ENCODE measurements around the gene EP400.

The EP400 gene

GRCh38 chr12:131913666-131914065 lies 36.1 kb upstream of the EP400 start:
- DNase-seq: no peak

- no peak for DNase-seq
Observed at GRCh38 chr12:131914179-131914702, 35.5 kb upstream of the EP400 start.

DNA sequence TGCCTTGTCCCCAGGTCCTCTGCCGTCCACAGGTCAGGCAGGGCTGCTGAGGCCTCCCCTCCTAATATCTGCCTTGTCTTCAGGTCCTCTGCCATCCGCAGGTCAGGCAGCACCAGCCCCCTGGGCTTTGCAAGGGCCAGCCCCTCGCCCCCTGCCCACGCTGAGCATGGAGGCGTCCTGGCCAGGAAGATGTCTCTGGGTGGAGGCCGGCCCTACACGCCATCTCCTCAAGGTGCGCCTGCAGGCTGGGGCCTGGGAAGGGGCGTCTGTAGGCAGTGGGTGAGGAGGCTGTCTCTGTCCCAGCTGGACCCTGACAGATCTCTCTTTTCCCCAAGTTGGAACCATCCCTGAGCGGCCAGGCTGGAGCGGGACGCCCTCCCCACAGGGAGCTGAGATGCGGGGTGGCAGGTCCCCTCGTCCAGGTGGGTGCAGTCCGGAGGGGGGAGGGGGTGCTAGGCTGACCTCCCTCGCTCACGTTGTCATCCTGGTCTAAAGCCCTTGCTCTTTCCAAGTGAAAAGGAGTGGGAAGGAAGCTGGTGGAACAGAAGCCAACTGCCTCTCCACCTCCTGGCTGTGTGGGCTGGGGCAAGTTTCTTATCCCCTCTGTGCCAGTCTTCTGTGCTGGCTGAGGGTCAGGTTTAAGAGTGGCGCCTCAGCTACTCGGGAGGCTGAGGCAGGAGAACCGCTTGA lies 34.6 kb upstream of the EP400 start:
- no peak for DNase-seq

DNA sequence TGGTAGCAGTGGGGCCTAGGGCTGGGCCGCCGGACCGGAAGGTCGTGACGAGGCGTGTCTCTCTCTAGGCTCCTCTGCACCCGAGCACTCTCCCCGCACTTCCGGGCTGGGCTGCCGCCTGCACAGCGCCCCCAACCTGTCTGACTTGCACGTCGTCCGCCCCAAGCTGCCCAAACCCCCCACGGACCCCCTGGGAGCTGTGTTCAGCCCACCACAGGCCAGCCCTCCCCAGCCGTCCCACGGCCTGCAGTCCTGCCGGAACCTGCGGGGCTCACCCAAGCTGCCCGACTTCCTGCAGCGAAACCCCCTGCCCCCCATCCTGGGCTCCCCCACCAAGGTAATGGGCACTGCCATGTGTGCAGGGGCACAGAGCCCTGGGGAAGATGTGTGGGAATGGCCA lies 33.9 kb upstream of the EP400 start:
- no peak for DNase-seq

DNA sequence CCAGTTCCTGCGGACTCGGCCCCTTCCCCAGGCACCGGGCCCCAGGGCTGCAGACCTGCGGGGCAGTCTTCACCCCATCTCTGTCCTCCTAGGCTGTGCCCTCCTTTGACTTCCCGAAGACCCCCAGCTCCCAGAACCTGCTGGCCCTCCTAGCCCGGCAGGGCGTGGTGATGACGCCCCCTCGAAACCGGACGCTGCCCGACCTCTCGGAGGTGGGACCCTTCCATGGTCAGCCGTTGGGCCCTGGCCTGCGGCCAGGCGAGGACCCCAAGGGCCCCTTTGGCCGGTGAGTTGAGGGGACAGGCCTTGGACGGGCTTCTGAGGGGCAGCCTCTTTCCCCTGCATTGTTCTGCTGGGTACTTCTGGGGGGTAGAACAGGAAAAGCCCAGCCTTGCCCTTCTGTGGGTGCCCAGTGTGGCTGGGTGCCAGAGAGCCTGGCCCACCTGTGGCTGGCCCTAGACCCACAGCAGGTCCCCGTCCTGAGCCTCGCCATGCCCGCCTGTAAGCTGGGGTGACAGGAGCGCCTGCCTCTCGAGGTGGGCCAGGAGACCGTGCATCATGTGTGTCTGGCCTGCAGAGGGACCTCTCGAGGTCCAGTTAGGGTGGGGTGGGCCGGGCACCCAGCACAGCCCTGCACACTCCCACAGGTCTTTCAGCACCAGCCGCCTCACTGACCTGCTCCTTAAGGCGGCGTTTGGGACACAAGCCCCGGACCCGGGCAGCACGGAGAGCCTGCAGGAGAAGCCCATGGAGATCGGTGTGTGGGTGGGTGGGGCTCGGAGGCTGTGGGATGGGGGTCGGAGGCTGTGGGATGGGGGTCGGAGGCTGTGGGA lies 33.2 kb upstream of the EP400 start:
- DNase-seq: no peak

- no peak for DNase-seq
Observed at GRCh38 chr12:131917139-131917710, 32.5 kb upstream of the EP400 start.

DNA sequence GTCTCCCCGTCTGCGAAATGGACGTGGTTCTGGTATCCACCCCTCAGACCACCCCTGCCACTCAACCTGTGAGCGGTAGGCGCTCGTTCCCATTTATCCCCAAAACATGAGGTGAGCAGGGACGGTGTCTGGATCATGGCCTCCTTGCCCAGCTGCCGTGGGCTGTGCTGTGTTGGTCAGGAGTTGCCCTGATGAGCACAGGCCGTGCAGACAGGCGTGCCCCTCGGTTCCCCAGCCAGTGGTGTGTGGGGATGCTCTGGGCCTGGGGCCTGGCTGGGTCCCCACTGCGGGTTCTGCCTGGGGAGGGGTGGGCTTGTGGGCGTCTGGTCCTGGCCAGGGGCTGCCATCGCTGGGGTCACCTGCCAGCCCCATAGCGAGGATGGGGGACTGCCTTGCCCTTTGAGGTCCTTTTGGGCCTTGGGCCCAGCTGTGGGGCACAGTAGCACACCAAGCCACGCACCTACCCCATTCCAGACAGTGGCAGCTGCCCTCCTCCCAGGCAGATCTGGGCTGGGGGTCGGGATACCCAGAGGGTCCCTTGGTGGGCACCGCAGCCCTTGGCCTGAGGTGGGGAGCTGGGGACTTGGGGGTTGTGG lies 31.9 kb upstream of the EP400 start:
- DNase-seq: no peak

DNA sequence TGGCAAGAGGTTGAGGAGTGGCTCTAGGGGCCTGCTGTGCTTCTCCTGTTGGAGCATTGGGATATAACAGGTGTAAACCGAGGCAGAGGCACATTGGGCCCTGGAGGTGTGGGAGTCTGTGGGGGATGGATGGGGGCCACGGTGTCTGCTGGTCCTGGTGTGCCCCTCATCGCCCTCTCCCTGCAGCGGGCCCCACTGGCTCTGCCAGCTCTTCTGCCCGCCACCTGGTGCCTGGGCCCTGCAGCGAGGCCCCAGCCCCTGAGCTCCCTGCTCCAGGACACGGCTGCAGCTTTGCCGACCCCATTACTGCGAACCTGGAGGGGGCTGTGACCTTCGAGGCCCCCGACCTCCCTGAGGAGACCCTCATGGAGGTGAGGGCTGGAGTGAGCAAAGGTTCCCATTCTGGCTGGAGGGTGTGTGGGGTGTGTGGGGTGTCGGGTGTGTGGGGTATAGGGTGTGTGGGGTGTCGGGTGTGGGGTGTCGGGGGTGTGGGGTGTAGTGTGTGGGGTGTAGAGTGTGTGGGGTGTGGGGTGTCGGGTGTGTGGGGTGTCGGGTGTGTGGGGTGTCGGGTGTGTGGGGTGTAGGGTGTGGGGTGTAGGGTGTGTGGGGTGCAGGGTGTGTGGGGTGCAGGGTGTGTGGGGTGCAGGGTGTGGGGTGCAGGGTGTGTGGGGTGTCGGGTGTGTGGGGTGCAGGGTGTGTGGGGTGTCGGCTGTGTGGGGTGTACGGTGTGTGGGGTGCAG lies 31.3 kb upstream of the EP400 start:
- DNase-seq: no peak

- no peak for DNase-seq
Observed at GRCh38 chr12:131919051-131919347, 30.7 kb upstream of the EP400 start.

DNA sequence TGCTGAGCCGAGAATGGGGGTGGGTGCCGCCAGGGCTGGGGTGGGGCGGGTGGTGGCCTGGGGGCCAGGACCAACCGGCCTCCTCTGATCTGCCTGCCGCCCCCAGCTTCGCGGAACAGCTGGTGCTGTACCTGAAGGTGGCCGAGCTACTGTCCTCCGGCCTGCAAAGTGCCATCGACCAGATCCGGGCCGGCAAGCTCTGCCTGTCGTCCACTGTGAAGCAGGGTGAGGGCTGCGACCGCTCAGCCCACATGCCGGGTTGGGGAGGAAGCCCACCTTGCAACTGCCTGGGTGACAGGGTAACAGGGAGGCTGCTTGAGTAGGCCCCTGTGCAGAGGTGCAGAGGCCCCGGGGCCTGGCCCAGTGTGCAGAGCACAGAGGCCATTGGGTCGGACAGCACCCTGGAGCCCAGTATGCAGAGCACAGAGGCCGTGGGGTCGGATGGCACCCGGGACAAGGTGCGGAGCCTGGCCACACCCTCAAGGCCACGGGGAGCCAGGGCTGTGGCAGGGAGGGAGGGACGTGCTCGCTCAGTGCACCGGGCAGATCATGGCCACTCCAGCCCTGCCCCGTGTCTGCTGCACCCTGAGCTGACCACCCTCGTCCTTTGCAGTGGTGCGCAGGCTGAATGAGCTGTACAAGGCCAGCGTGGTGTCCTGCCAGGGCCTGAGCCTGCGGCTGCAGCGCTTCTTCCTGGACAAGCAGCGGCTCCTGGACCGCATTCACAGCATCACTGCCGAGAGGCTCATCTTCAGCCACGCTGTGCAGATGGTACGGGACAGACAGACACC lies 30.2 kb upstream of the EP400 start:
- DNase-seq: no peak

- no peak for DNase-seq
Observed at GRCh38 chr12:131920157-131920508, 29.6 kb upstream of the EP400 start.

- no peak for DNase-seq
Observed at GRCh38 chr12:131920902-131921840, 28.6 kb upstream of the EP400 start.

DNA sequence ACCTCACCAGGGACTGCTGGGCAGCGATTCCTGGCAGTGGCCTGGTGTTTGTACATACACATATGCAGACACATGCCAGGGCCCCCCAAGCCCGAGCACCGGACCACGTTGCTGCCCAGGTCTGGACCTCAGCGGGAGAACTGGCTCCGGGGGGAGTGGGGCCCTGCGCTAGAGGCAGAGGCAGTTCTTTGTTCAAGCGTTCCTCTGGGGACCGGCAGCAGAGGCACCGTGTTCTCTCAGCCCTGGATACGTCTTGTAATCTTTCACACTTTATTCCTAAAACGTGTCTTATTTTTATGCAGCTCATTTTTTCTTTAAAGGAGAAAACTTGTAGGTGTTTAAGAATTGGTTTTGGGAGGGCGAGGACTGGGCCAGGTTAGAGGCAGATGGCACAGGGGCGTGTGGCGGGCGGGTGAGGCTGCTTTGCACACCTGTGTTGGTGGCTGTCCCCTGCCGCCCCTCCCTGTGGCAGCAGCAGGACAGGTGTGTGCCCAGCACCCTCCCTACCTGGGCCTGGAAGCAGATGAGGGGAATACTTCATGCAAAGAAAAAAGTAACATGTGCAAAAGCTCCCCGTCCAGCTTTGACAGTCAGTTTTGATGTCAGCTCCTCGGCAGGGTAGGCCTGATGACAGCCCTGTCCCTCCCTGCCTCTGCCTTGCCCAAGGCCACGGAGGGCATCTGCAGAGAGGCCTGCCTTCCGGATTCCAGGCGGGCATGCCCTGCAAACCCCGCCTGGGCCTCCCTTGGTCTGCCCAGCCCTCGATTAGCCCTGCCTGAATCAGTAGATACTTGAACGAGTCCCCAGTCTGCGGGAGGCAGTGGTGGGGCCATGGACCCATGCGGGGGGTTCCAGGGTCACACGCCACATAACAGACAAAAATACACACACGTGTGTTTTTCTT lies 27.6 kb upstream of the EP400 start:
- DNase-seq: no peak

- DNase-seq: no peak
Observed at GRCh38 chr12:131922772-131923171, 27.0 kb upstream of the EP400 start.

DNA sequence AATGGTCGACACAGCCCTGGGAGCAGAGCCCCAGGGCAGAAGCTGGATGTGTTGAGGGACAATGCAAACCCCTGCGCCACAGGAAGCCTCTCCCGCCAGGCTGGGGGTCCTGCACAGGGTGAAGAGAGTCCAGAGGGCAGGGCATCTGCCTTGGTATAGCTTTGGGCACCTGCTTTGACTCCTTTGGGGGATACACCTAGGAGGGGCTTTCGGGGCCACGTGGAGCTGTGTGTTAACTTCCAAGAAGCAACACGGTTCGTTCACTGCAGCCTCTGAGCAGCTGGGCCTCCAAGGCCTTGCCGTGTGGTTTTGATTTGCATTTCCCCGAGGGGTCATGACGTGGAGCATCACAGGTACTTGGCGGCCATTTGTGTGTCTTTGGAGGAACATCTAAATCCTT lies 26.5 kb upstream of the EP400 start:
- no peak for DNase-seq

DNA sequence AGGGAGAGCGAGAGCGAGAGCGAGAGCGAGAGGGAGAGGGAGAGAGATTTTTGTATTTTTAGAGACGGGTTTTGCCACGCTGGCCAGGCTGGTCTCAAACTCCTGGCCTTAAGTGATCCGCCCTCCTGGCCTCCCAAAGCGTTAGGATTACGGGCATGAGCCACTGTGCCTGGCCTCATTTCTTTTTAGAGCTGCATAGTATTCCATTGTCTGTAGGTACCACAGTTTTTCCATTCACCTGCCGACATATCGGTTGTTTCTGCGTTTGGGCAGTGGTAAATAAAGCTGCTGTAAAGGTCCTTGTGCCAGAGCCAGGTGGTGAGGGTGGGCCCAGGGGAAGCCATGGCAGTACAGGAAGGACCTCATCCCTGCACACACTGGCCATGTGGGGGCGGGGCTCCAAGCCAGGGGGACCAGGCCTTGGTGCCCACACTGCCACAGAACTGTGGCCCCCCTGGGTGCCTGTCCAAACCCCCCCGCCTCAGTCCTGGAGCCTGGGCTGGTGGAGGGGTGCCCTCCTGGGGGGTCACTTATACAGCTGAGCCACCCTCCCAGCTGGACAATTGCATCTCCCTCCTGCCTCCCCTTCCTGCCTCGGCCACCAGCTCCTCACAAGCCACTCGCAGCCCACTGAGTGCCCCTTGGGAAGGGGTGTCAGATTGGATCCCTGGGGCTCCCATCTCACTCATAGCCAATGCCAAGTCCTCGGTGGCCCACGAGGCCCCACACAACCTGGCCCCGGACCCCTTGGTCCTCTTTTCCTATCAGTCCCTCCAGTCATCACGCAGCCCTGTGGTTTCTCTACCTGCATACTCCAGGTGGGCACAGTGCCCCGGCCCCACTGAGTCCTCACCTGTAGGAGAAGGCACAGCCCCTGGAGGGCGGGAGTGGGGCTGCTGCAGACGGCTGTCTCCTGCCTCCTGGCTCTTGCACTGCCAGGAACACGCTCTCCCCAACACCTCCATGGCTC lies 22.3 kb upstream of the EP400 start:
- DNase-seq: no peak

DNA sequence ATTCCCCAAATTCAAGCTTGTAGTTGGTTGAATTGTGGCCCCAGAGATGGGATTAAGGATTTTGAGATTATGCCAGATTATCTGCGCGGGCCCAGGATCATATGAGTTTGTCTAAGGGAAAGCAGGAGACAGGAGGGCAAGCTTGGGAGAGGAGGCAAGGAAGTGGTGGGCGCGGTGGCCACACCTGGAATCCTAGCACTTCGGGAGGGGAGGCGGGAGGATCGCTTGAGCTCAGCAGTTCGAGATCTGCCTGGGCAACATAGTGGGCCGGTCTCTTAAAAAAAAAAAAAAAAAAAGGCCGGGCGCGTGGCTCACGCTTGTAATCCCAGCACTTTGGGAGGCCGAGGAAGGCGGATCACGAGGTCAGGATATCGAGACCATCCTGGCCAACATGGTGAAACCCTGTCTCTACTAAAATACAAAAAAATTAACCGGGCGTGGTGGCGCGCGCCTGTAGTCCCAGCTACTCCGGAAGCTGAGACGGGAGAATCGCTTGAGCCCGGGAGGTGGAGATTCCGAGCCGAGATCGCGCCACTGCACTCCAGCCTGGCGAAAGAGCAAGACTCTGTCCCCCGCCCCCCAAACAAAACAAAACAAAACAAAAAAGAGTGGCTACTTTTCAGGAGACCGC lies 21.5 kb upstream of the EP400 start:
- DNase-seq: peak; percentile 30
